Ovary (tissue), 3 donors: ENCODE data around the gene ERBIN.

Source experiments
- EP300 ChIP-seq: sonication (generic); formaldehyde crosslinking; IDR thresholded peaks from one replicate; pipeline ENCODE4 v1.6.1; 2017; ENCODE audit warnings: antibody characterized with exemption
- TF ChIP-seq, protein P1 (sequence below), 3 donors: fragments of 450-650 bp in 2 of 3; fragments of 200-600 bp in 1 of 3; IDR thresholded peaks; one replicate each; pipeline versions ENCODE4 v1.5.1 to v1.8.0; 2016 to 2022; ENCODE audit warnings: antibody characterized with exemption in 3 of 3, mild to moderate bottlenecking in 1 of 3
- donor health status: DM: no; HTN: no; CAD: no.

GRCh38 chr5:65893749-65894430 is 32.5 kb upstream of the ERBIN start:
- no peak for TF ChIP-seq EP300
- TF ChIP-seq, protein P1, sequence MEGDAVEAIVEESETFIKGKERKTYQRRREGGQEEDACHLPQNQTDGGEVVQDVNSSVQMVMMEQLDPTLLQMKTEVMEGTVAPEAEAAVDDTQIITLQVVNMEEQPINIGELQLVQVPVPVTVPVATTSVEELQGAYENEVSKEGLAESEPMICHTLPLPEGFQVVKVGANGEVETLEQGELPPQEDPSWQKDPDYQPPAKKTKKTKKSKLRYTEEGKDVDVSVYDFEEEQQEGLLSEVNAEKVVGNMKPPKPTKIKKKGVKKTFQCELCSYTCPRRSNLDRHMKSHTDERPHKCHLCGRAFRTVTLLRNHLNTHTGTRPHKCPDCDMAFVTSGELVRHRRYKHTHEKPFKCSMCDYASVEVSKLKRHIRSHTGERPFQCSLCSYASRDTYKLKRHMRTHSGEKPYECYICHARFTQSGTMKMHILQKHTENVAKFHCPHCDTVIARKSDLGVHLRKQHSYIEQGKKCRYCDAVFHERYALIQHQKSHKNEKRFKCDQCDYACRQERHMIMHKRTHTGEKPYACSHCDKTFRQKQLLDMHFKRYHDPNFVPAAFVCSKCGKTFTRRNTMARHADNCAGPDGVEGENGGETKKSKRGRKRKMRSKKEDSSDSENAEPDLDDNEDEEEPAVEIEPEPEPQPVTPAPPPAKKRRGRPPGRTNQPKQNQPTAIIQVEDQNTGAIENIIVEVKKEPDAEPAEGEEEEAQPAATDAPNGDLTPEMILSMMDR (IDR thresholded peaks at IDR 0.05): no peak
